Trophoblast cell (in vitro differentiated cells and primary cell): ENCODE data around the gene MAML2.

ENCODE experiments used
- DNase-seq, 2 donors: peaks; one replicate each; pipeline ENCODE4 v3.0.0-alpha.2; 2016
- H2AFZ ChIP-seq: 2 replicates; pipeline ENCODE4 v1.6.1; 2013; ENCODE audit warnings: low read length, moderate library complexity, mild to moderate bottlenecking; ENCODE audit not compliant: insufficient read depth, poor library complexity
- H2AK5ac ChIP-seq: 2 replicates; pipeline ENCODE4 v1.6.1; 2013; ENCODE audit warnings: mild to moderate bottlenecking, low read length
- H2BK120ac ChIP-seq: 2 replicates; pipeline ENCODE4 v1.6.1; 2013; ENCODE audit warnings: low read length, mild to moderate bottlenecking, moderate library complexity; ENCODE audit not compliant: insufficient read depth, poor library complexity
- H2BK12ac ChIP-seq: 2 replicates; pipeline ENCODE4 v1.6.1; 2013; ENCODE audit warnings: mild to moderate bottlenecking, low read length, moderate library complexity
- H2BK5ac ChIP-seq: 2 replicates; pipeline ENCODE4 v1.6.1; 2013; ENCODE audit warnings: low read length, low read depth, moderate library complexity, mild to moderate bottlenecking; ENCODE audit not compliant: poor library complexity
- H3K14ac ChIP-seq: 2 replicates; pipeline ENCODE4 v1.6.1; 2013; ENCODE audit warnings: mild to moderate bottlenecking, low read length
- H3K18ac ChIP-seq: 2 replicates; pipeline ENCODE4 v1.6.1; 2013; ENCODE audit warnings: mild to moderate bottlenecking, low read length
- H3K23ac ChIP-seq: 2 replicates; pipeline ENCODE4 v1.6.1; 2013; ENCODE audit warnings: low read length
- H3K27ac ChIP-seq: 2 replicates; pipeline ENCODE4 v1.5.1; 2013; ENCODE audit warnings: low read depth, mild to moderate bottlenecking, inconsistent platforms, low read length, moderate library complexity
- H3K27me3 ChIP-seq: 2 replicates; pipeline ENCODE4 v1.6.1; 2013; ENCODE audit warnings: inconsistent platforms, mild to moderate bottlenecking, low read length, moderate library complexity; ENCODE audit not compliant: insufficient read depth
- H3K36me3 ChIP-seq, 2 experiments: 1 replicate in 1 of 2; 2 replicates in 1 of 2; pipeline ENCODE4 v1.6.1; 2013; ENCODE audit warnings: low read length in 2 of 2, mild to moderate bottlenecking in 2 of 2, moderate library complexity in 1 of 2; ENCODE audit not compliant: insufficient read depth in 2 of 2, control insufficient read depth in 1 of 2
- H3K4ac ChIP-seq: 2 replicates; pipeline ENCODE4 v1.6.1; 2013; ENCODE audit warnings: low read depth, mild to moderate bottlenecking, low read length, moderate library complexity
- H3K4me1 ChIP-seq, 2 experiments: 1 replicate in 1 of 2; 2 replicates in 1 of 2; pipeline ENCODE4 v1.6.1; 2013; ENCODE audit warnings: low read length in 2 of 2, mild to moderate bottlenecking in 2 of 2, moderate library complexity in 1 of 2; ENCODE audit not compliant: insufficient read depth in 2 of 2, control insufficient read depth in 1 of 2
- H3K4me2 ChIP-seq: 2 replicates; pipeline ENCODE4 v1.6.1; 2013; ENCODE audit warnings: inconsistent platforms, mild to moderate bottlenecking, low read length, moderate library complexity
- H3K4me3 ChIP-seq: 2 replicates; pipeline ENCODE4 v1.5.1; 2013; ENCODE audit warnings: mild to moderate bottlenecking, low read depth, low read length, inconsistent platforms
- H3K79me1 ChIP-seq: one replicate; pipeline ENCODE4 v1.6.1; 2013; ENCODE audit warnings: low read length
- H3K79me2 ChIP-seq: 2 replicates; pipeline ENCODE4 v1.6.1; 2013; ENCODE audit warnings: low read length, mild to moderate bottlenecking; ENCODE audit not compliant: control insufficient read depth, insufficient read depth, poor library complexity
- H3K9ac ChIP-seq: 2 replicates; pipeline ENCODE4 v1.6.1; 2013; ENCODE audit warnings: mild to moderate bottlenecking, low read length
- H3K9me3 ChIP-seq: 2 replicates; pipeline ENCODE4 v1.6.1; 2013; ENCODE audit warnings: low read depth, mild to moderate bottlenecking, control low read depth, inconsistent platforms, low read length; ENCODE audit not compliant: insufficient read depth
- H4K12ac ChIP-seq: 2 replicates; pipeline ENCODE4 v1.6.1; 2013; ENCODE audit warnings: low read depth, mild to moderate bottlenecking, low read length, moderate library complexity
- H4K8ac ChIP-seq: 2 replicates; pipeline ENCODE4 v1.6.1; 2013; ENCODE audit warnings: low read depth, mild to moderate bottlenecking, low read length, moderate library complexity
- H4K91ac ChIP-seq: one replicate; pipeline ENCODE4 v1.6.1; 2013; ENCODE audit warnings: low read depth, mild to moderate bottlenecking, low read length, moderate library complexity
- WGBS: extraction: QIAGEN DNeasy Blood & Tissue Kit; methylation state at CpG from one replicate; pipeline ENCODE4 v1.1.7; 2013; ENCODE audit warnings: missing lambda C conversion rate; ENCODE audit not compliant: insufficient read length, insufficient coverage; ENCODE audit errors: extremely low coverage; 5-methylcytosine and 5-hydroxymethylcytosine counted together

Gene MAML2

GRCh38 chr11:96027021-96027420 is 316.0 kb downstream of the MAML2 start:
- Histone ChIP-seq H4K8ac (no peak overlapping the region), H3K4ac (no peak overlapping the region), H2BK5ac (no peak overlapping the region), H3K9ac (no peak overlapping the region), H4K91ac (no peak overlapping the region), H2BK120ac (no peak overlapping the region), H3K27me3 (no peaks in the 10 kb centered on the region), H3K9me3 (peaks cover 2% of the 10 kb centered on the region), H3K27ac (no peak overlapping the region), H4K12ac (no peak overlapping the region), H2AK5ac (no peak overlapping the region), H2AFZ (no peak overlapping the region), H2BK12ac (no peak overlapping the region), H3K18ac (no peak overlapping the region), H3K4me3 (no peak overlapping the region), H3K79me1 (peaks cover 1% of the 10 kb centered on the region), H3K36me3 (peaks cover 2 to 4% of the 10 kb centered on the region in 2 experiments), H3K4me1 (no peaks in the 10 kb centered on the region), H3K14ac (no peak overlapping the region), H3K79me2 (no peaks in the 10 kb centered on the region), H3K4me2 (no peak overlapping the region), H3K23ac (no peak overlapping the region)
- no peak for DNase-seq

GRCh38 chr11:96026310-96026709 is 316.7 kb downstream of the MAML2 start:
- no peaks in the 10 kb centered on the region for H3K27me3 ChIP-seq
- H2AFZ ChIP-seq: no peak overlapping the region
- H4K12ac ChIP-seq: no peak overlapping the region
- H3K14ac ChIP-seq: no peak overlapping the region
- no peak overlapping the region for H3K23ac ChIP-seq
- no peak overlapping the region for H3K4me3 ChIP-seq
- peaks cover 2% of the 10 kb centered on the region for H3K9me3 ChIP-seq
- no peak overlapping the region for H3K4ac ChIP-seq
- H2BK5ac ChIP-seq: no peak overlapping the region
- H3K9ac ChIP-seq: no peak overlapping the region
- no peak overlapping the region for H4K91ac ChIP-seq
- H3K79me1 ChIP-seq: peaks cover 1% of the 10 kb centered on the region
- no peak overlapping the region for H2BK12ac ChIP-seq
- no peak overlapping the region for H3K27ac ChIP-seq
- H2AK5ac ChIP-seq: no peak overlapping the region
- no peak overlapping the region for H4K8ac ChIP-seq
- no peak overlapping the region for H2BK120ac ChIP-seq
- DNase-seq: no peak
- WGBS: no CpG with 5 or more reads among the region's 2 CpGs
- peaks cover 2 to 8% of the 10 kb centered on the region in 2 experiments for H3K36me3 ChIP-seq
- H3K18ac ChIP-seq: no peak overlapping the region
- no peaks in the 10 kb centered on the region for H3K4me1 ChIP-seq
- no peaks in the 10 kb centered on the region for H3K79me2 ChIP-seq
- H3K4me2 ChIP-seq: no peak overlapping the region

GRCh38 chr11:96024666-96025065 is 318.3 kb downstream of the MAML2 start:
- H4K91ac ChIP-seq: no peak overlapping the region
- DNase-seq: no peak
- no peak overlapping the region for H3K23ac ChIP-seq
- no peak overlapping the region for H3K14ac ChIP-seq
- H3K36me3 ChIP-seq: peaks cover 2 to 8% of the 10 kb centered on the region in 2 experiments
- no peak overlapping the region for H3K27ac ChIP-seq
- H2AK5ac ChIP-seq: no peak overlapping the region
- H3K4me2 ChIP-seq: no peak overlapping the region
- peaks cover 1% of the 10 kb centered on the region for H3K79me1 ChIP-seq
- no peak overlapping the region for H4K8ac ChIP-seq
- H3K4me3 ChIP-seq: no peak overlapping the region
- no peak overlapping the region for H2BK120ac ChIP-seq
- H3K79me2 ChIP-seq: no peaks in the 10 kb centered on the region
- no peak overlapping the region for H4K12ac ChIP-seq
- no peak overlapping the region for H2BK12ac ChIP-seq
- no peak overlapping the region for H3K9ac ChIP-seq
- no peak overlapping the region for H3K4ac ChIP-seq
- WGBS: no CpG with 5 or more reads among the region's 5 CpGs
- no peak overlapping the region for H3K18ac ChIP-seq
- no peaks in the 10 kb centered on the region for H3K27me3 ChIP-seq
- H3K4me1 ChIP-seq: no peaks in the 10 kb centered on the region
- H2AFZ ChIP-seq: no peak overlapping the region
- no peak overlapping the region for H2BK5ac ChIP-seq
- H3K9me3 ChIP-seq: peaks cover 2% of the 10 kb centered on the region

- Histone ChIP-seq H4K12ac (no peak overlapping the region), H4K8ac (no peak overlapping the region), H3K36me3 (peaks cover 2 to 8% of the 10 kb centered on the region in 2 experiments), H3K79me1 (no peaks in the 10 kb centered on the region), H2AFZ (no peak overlapping the region), H3K9ac (no peak overlapping the region), H2AK5ac (no peak overlapping the region), H3K4ac (no peak overlapping the region), H3K4me2 (no peak overlapping the region), H2BK12ac (no peak overlapping the region), H3K4me1 (peaks cover 0 to 3% of the 10 kb centered on the region in 2 experiments), H3K4me3 (no peak overlapping the region), H3K18ac (no peak overlapping the region), H4K91ac (no peak overlapping the region), H2BK5ac (no peak overlapping the region), H3K79me2 (no peaks in the 10 kb centered on the region), H3K14ac (no peak overlapping the region), H2BK120ac (no peak overlapping the region), H3K9me3 (peaks cover 2% of the 10 kb centered on the region), H3K23ac (no peak overlapping the region), H3K27ac (no peak overlapping the region), H3K27me3 (no peaks in the 10 kb centered on the region)
- no CpG with 5 or more reads among the region's 7 CpGs for WGBS
- DNase-seq: no peak
Measured at GRCh38 chr11:96023275-96023674, 319.7 kb downstream of the MAML2 start.
